Hypothalamus (tissue), 51 donors: ENCODE data around the gene TBC1D8.

Experiments
- DNase-seq, 51 donors: peaks; one replicate each; lab custom pipeline; 2025; lab: John Stamatoyannopoulos, UW

The TBC1D8 gene

DNA sequence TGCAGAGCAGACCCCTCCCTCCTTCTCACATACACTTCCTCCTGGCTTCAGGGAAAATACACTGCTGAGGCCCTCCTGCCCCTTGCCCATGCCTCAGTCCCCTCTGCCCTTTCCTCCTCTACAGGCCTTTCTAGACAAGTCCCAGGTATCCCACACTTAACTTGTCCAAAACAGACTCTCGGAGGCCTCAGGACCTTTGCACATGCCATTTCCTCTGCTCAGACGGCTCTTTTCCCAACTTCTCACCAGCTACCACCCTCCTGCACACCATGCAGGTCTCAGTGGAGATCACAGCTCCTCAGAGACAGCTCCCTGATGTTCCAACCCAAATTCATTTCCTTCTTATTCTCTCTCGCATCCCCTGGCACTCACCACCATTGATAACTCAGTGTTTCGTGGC lies 11.7 kb downstream of the TBC1D8 start:
- DNase-seq = no peak

DNA sequence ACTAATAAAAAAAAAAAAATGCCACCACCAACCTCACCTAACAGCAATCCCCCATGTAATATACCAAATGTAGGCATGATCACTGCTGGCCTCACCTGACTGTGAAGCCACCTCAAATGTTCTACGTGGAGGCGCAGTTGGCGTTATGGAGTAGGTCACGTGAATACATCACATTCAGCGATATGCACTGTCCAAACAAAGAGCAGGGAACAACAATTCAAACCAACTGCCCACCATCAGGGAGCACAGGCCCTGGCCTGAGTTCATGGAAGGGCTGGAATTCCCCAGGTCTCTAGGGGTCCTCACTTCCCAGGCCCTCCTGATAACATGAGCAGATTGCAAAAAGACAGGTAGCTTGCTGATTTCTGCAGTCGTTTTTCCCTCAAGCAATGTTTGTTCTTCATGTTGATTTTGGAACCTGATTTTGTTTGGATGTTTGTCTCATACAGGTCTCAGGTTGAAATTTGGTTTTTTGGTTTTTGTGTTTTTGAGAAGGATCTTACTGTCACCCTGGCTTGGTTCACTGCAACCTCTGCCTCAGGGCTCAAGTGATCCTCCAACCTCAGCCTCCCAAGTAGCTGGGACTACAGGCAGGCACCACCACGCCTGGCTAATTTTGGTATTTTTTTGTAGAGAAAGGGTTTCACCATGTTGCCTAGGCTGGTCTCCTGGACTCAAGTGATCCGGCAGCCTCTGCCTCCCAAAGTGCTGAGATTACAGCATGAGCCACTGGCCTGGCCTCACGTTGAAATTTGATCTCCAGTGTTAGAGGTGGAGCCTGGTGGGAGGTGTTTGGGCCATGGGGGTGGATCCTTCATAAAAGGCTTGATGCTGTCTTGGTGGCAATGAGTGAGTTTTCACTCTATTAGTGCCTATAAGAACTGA lies 15.5 kb downstream of the TBC1D8 start:
- no peak for DNase-seq

DNA sequence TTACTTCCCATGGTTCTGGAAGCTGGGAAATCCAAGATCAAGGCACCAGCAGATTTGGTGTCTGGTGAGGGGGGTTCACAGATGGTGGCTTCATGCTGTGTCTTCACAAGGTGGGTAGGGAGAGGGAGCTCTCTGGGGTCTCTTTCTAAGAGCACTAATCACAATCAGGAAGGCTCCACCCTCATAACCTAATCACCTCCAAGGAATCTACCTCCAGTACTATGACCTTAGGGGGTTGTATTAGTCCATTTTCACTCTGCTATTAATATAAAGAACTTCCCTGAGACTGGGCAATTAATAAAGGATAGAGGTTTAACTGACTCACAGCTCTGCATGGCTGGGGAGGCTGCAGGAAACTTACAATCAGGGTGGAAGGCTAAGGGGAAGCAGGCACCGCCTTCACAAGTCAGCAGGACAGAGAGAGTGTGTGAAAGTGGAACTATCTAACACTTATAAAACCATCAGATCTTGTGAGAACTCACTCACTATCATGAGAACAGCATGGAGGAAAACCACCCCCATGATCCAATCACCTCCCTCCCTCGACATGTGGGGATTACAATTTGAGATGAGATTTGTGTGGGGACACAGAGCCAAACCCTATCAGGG lies 17.6 kb downstream of the TBC1D8 start:
- no peak for DNase-seq

DNA sequence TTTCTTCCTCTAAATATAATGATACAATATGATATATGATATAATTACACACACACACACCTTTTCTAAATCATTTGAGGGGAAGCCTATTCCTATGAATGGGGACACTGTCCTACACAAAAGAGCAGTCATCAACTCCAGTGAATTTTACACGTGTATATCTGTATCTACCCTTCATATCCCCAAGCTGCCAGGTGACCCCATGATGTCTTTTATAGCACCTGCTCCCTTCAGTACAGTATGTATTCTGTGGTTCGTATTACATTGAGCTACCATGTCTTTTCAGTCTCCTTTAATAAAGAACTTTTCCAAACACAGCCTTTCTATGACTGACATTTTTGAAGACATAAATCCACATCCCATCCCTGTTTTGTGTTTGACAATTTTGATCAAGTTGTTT lies 19.0 kb downstream of the TBC1D8 start:
- DNase-seq = no peak

DNA sequence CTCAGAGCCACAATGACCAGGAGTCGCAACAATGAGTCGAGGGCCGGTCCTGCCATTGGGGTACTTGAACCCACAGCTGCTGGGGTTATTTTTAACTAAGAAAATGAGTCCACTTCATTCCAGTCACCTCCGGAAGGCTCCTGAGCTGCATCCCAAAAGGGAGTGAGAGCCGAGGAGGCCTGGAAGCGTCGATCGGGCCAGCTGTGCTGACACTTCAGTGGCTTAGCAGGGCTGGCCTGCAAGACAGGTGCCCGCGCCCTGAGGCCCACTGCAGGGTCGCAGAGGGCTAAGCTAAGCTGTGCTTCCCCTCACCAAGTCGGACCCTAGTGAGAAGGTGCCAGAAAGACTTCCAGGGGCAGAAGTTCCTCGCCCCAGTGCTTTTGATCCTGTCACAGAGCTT lies 21.1 kb downstream of the TBC1D8 start:
- DNase-seq = no peak

DNA sequence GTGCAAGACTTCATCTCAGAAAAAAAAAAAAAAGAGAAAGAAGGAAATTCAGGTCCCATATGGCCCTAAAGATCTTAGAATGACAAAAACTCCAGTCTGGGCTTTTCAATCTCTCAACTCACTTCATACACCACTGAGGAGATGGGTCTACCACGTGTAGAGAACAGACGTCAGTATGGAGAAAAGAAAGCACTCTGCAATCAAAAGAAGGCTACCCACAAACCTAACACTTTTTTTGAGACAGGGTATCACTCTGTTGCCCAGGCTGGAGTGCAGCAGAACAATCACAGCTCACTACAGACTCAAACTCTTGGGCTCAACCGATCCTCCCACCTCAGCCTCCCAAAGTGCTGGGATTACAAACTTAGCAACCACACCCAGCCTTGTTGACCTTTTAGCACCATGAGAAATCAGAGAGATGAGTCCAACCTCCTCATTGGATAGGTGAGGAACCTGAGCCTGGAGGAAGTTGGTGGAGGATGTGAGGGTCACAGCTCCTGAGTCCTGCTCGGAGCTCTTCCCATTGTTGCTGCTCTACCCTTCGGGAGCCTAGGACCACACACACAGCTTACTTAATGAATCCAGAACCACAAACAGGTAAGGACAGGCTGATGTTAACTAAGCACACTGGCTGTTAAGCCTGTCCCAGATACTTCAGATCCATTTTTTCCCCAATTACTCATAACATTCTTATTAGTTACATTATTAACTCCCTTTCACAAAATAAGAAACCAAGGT lies 23.7 kb downstream of the TBC1D8 start:
- no peak for DNase-seq

DNA sequence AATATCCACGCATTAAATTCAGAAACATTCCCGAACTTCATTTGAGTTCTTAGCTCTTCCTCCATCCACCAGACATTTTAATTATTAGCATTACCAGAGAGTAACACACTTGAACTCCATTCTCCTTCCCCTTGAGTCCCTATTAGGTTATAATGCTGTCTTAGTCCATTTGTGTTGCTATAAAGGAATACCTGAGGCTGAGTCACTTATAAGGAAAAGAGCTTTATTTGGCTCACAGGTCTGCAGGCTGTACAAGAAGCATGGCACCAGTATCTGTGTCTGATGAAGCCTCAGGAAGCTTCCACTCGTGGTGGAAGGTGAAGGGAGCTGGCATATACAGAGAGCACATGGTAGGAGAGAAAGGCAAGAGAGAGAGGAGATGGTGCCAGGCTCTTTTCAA lies 25.4 kb downstream of the TBC1D8 start:
- no peak for DNase-seq

DNA sequence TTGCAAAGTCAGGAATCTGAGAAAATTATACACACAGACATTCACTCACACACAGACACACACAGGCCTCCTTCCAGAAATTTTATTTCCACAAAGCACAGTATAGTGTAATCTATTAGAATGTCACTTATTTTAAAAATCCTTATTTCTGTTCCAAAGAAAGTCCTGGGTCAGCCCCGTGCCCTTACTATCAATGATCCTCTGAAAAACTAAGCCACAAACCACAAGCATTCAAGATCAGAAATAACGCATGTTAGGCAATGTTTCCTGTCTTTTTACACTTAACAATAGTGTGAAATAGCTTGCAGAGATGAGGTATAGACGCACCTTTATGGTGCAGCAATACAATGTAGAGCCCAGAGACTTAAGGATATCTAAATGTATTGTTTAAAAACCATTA lies 25.8 kb downstream of the TBC1D8 start:
- DNase-seq = no peak

DNA sequence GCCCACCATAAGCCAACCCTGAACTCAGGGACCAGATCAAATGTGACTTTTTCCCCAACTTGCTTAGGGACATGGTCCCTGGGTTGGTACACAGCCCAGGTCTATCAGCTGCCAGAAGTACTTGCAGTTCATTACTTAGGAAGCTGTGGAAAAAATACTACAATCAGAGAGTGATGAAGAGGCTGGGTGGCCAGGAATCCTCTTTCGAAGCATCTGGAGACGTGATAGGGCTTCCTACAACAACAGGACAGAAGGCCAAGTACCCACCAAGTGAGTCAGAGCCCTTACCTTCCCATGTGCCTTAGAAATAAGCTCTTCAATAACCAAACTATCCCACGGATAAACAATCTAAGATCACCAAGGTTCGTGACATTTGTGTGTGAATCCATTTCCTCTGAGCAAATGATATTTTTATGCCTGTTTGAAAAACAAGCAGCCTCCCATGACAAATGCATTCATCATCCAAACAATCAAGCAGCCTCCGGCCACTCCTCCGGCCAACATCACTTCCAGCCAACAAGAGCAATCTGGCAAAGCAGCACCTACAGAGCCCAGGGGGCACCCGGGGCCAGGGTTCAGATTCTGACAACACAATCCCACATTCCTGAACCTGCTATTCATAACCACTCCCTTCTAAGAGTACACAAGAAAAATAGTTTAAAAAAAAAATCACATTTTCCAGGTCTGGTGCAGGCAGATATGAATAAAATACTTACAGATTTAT lies 26.4 kb downstream of the TBC1D8 start:
- no peak for DNase-seq

DNA sequence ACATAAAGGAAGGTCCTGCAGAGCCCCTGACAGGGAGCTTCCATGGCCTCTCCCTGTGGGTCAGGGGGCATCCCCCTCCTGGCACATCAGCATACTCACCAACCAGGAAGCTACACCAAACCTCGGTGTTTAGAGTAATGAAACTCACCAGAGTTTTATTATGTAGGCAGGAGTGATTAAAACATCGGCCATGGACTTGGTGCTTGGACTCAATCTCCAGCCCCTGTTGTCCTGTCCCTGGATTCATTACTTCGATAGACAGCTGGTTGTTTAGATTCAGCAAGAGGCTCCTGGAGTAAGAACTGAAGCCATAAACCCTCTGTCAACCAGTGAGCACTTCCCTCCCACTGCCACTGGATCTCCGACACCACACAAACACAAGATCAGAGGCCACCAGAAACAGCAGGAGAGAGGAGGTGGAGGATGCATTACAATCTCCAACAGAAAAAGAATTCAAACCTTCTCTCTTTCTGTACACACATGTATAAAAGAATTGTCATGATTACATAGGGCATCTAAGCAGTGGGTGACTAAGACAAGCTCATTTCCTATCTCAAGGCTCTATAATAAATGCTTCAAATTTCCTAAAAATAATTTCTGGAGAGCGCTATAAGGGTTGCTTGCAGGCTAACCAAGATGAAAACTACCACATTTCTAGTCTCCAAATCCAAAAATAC lies 27.2 kb downstream of the TBC1D8 start:
- no peak for DNase-seq

DNA sequence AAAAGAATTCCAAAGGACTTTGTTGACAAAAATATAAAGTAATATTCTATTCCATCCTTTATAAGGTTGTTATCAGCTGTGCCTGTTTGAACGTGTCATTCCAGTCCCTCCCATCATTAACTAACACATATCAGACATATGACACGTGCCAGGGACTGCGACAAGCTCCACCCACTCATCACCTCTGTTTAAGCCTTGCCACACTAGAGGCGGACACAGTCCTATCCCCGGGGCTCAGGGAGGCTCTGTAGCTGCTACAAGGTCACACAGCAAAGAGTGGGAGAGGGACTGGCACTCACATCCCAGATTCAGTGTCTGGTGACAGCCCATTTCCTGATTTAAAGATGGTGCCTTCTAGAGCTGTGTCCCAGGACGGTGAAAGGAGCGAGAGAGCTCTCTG lies 30.0 kb downstream of the TBC1D8 start:
- no peak for DNase-seq

DNA sequence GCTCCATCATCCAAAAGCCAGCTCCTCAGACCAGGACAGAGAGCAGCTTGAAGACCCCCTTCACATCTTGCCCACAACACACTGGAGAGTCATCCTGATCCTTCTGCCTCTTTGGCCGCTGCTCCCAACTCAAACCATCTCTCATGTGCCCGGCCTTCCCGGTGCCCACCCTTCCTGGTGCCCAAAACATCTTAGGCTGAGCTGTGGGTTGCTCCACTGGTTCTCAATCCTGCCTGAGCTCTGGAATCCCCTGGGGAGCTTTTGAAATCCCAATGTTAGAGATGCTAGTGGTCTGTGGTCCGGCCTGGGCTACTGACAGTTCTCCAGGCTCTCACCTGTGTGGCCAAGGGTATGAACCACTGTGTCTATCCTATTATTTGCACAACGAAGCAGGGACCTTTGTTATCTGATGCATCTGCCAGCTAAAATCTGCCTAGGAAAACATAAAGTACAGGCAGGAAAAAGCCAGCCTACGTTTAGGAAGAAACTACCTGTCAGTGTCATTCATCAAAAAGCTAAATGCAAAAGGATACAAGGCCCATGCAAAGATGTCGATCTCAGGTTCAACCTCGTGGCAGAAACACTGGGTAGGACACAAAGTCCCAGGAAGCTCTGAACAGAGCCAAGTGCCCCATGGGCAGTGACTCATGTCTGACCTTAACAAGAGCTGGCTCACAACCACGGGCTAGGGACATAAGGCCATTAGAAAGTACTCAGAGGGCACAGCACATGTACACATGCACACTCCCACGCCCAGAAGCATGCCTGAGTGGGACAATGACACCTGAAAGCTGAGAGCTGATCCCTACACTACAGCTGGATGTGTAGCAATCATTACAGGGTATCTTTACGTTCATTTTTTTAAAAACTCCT lies 30.8 kb downstream of the TBC1D8 start:
- DNase-seq = peak in 6 of 51 donors; percentile 11 to 40 (median 14)

DNA sequence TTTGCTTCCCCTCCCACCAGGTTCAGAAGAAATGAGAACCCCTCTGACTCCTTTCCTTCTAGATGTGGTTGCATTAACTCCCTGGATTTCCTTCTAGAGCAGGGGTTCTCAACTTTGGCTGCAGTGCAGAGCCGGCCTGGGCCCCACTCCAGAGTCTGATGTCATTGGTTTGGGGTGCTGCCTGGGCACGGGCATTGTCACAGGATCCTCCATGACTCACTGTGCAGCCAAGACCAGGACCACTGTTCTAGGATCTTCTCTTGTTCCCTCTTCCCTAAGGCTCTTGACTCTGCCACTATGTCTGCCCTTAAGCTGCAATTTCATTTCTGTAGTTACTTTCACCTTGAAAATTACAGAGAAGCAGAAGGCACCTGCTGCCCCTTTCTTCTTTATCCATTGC lies 31.8 kb downstream of the TBC1D8 start:
- peak in 24 of 51 donors; percentile 5 to 67 (median 34) for DNase-seq

DNA sequence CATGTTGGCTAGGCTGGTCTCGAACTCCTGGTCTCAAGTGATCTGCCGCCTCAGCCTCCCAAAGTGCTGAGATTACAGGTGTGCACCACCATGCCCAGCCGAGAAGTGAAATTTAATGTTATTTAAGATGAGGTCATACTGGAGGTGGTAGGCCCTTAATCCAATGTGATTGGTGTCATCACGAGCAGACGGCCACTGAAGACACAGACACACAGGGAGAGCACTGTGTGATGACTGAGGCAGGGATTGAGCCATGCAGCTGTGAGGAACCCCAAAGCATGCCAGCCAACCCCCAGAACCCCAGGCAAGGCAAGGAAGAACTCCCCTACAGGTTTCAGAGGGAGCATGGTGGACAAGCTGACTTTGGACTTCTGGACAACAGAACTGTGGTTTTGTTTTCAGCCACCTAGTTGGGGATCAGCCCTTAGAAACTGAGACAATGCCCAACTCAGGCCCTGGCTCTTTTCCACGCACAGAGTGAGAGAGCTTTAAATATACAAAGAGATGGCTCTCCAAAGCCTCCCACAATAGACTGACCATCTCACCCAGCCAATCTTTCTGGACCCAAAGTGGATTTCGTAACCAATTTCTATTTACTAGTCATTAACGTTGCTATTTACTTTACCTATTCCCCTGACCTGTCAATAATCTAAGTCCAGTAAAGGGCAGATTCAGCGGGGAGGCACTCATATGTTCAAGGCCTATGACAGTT lies 34.2 kb downstream of the TBC1D8 start:
- DNase-seq = no peak

DNA sequence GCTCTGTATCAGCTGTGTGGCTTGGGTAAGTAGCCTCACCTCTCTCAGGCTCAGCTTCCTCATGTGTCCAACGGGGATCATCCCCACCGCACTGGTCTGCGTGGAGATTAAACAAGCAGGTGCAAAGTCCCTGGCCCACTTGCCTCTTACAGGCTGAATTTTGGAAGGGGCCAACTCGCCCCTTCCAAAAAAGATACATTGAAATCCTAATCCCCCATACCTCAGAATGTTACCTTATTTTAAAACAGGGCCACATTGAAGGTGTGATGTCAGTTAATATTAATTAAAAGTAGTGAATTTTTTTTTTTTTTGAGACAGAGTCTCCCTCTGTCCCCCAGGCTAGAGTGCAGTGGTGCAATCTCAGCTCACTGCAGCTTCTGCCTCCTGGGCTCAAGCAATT lies 34.8 kb downstream of the TBC1D8 start:
- DNase-seq = no peak

DNA sequence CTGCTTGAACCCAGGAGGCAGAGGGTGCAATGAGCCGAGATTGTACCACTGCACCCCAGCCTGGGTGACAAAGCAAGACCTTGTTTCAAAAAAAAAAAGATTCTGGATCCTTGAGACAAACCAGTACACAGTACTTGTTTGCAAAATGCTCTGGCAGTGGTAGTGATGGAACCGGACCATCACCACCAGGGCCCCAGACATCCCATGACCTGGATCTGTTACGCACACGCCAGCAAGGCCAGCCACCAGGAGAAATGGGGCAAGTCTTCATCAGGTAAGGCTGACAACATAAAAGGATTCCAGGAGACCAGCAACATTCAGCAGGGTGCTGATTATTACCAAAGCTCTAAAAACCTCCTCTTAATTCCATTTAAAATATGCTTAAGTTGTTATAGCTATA lies 35.5 kb downstream of the TBC1D8 start:
- no peak for DNase-seq

DNA sequence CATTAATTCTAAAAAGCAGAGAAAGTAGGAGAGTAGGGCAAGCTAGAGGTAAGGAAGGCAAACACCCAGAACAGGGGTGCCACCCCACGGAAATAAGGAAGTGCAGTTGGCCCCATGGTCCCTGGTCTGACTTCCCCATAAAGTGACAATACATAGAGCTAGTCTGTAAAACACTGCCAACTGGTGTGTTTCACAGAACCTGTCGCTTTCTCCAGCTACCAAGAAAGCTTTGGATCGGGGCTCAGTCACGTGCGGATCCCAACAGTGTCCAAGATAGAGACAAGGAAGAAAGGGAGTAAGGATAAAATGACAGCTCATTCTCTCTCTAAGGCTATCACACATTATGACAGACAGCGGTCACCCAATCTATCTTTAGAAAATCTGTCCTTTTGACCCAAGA lies 36.4 kb downstream of the TBC1D8 start:
- DNase-seq = peak in 3 of 51 donors; percentile 3 to 12 (median 5)

DNA sequence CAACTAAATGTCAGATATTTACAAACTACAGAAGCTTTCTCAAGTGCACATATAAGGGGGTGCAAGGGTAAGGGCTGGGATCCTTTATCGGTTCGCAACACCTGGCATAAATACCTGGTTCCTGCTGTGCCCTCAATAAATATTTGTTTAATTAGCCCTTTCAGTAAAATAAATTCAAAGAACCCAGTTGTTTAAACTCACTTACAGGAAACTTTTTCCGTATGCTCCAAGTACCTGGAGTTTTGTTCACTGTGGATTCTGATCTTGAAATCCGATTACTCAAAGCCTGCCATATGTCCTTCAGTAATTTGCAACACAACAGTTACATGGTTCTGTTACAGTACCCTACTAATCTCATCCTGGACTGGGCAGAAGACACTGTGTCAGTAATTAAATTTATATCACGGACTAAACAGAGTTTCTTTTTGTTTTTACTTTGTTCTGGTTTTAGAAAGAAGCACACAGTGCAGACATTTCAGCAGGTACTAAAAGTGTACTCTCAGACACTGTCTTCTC lies 36.9 kb downstream of the TBC1D8 start:
- no peak for DNase-seq
